ENCODE data around the gene DMRT1.

Gene DMRT1

DNA sequence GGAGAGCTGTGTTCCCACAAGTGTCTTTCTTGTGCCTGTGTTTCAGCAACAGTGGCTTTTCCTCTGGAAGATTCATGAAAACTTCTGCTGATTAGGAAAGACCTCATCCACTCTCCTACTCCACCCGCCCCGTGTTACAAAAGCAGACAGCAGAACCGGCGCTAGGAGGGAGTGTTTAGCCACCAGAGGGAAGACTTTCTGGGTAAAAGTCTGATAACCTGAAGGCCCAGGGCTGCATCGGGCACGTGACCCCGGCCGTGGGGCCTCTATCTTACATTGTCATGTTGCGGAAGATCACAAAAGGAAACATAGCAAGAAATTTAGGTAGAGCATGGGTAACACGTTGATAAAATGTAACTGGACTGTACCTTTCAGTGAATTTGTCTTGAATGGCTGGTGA, 176.6 kb downstream of the DMRT1 start:
- no peak overlapping the region for H3K9ac ChIP-seq (ENCODE audit: low read depth, low read length)
- peaks cover 7% of the 10 kb centered on the region; the same call in 1 of the 2 replicates for H3K9me3 ChIP-seq (ENCODE audit: insufficient read depth, low read depth, low read length)
- peaks cover 7% of the 10 kb centered on the region for H3K27me3 ChIP-seq (ENCODE audit: insufficient read depth, low read length)
- no peaks in the 10 kb centered on the region for H3K4me1 ChIP-seq (ENCODE audit: insufficient read depth, low read length)
- no peak overlapping the region for H3K27ac ChIP-seq (ENCODE audit: low read length)
- no peak overlapping the region for H3K4me3 ChIP-seq (ENCODE audit: low read length)
- H3K36me3 ChIP-seq (ENCODE audit: insufficient read depth, low read depth, low read length): no peaks in the 10 kb centered on the region
